B cell (primary cell): ENCODE results near the gene ZRANB3. TPM values are rescaled to one million over a fixed set of nuclear protein-coding genes. Genes with fewer than 3 reads are reported as not detected.

Experiments used
- ATAC-seq: fragments of 200-7000 bp; cut with Tn5 transposase; one replicate; pipeline ENCODE4 v1.10.0; 2021; ENCODE audit warnings: low read depth, mild to moderate bottlenecking, moderate number of reproducible peaks, moderate library complexity
- CTCF ChIA-PET: fragments of 350-600 bp; sonication (Branson Sonifier 250); formaldehyde crosslinking; loops from one replicate; lab custom pipeline; 2021; ENCODE audit warnings: antibody characterized with exemption, inconsistent platforms; lab: Charles Lee
- POLR2A ChIA-PET: fragments of 350-600 bp; sonication (Branson Sonifier 250); formaldehyde crosslinking; loops from one replicate; lab custom pipeline; 2021; ENCODE audit warnings: antibody characterized with exemption; lab: Charles Lee
- DNase-seq: peaks from one replicate; pipeline ENCODE4 v3.0.0; 2013
- H2AFZ ChIP-seq: 2 replicates; pipeline ENCODE4 v1.6.1; 2012; ENCODE audit warnings: mild to moderate bottlenecking, low read depth, low read length; ENCODE audit not compliant: insufficient read depth, poor library complexity, severe bottlenecking
- H3K27ac ChIP-seq, 2 donors: 1 replicate in 1 of 2; 2 replicates in 1 of 2; pipeline ENCODE4 v1.5.1; 2012 to 2013; ENCODE audit warnings: low read length in 2 of 2, mild to moderate bottlenecking in 2 of 2, moderate library complexity in 1 of 2
- H3K27me3 ChIP-seq, 4 experiments: fragments of 200-600 bp in 1 of 4; sonication (generic) in 1 of 4; replicated peaks in 1 of 4; 1 replicate in 2 of 4; 2 replicates in 2 of 4; pipeline versions ENCODE4 v1.6.1 to v1.7.0; 2013 to 2016; ENCODE audit warnings: low read length in 3 of 4, mild to moderate bottlenecking in 2 of 4, mixed read lengths in 1 of 4, moderate library complexity in 1 of 4; ENCODE audit not compliant: insufficient read depth in 4 of 4, control insufficient read depth in 3 of 4; ENCODE audit errors: control extremely low read depth in 1 of 4
- H3K36me3 ChIP-seq, 2 experiments: replicated peaks in 1 of 2; 1 replicate in 1 of 2; 2 replicates in 1 of 2; pipeline versions ENCODE4 v1.6.1 to v1.7.1; 2013; ENCODE audit warnings: low read length in 1 of 2; ENCODE audit not compliant: insufficient read depth in 2 of 2, control insufficient read depth in 1 of 2; ENCODE audit errors: control extremely low read depth in 1 of 2, extremely low read depth in 1 of 2
- H3K4me1 ChIP-seq, 2 donors: fragments of 200-600 bp in 1 of 2; sonication (generic) in 1 of 2; 1 replicate in 1 of 2; 2 replicates in 1 of 2; pipeline versions ENCODE4 v1.5.1 to v1.6.1; 2013 to 2017; ENCODE audit warnings: low read length in 2 of 2; ENCODE audit not compliant: control insufficient read depth in 2 of 2, insufficient read depth in 2 of 2
- H3K4me2 ChIP-seq: replicated peaks from 2 replicates; pipeline ENCODE3; 2012; ENCODE audit warnings: mild to moderate bottlenecking, low read depth, low read length; ENCODE audit not compliant: poor library complexity, severe bottlenecking
- H3K4me3 ChIP-seq, 5 experiments: fragments of 200-600 bp in 1 of 5; sonication (generic) in 1 of 5; 1 replicate in 3 of 5; 2 replicates in 2 of 5; pipeline versions ENCODE4 v1.5.1 to v1.7.0; 2011 to 2016; ENCODE audit warnings: low read length in 4 of 5, mild to moderate bottlenecking in 4 of 5, low read depth in 2 of 5, control low read depth in 1 of 5, moderate library complexity in 1 of 5; ENCODE audit not compliant: insufficient read depth in 1 of 5; ENCODE audit errors: control extremely low read depth in 1 of 5, extremely low read depth in 1 of 5
- H3K79me2 ChIP-seq: fragments of 200-600 bp; sonication (generic); one replicate; pipeline ENCODE4 v1.6.0; 2016; ENCODE audit warnings: low read length; ENCODE audit not compliant: control insufficient read depth, insufficient read depth
- H3K9ac ChIP-seq: fragments of 200-600 bp; sonication (generic); 2 replicates; pipeline ENCODE4 v1.6.1; 2017; ENCODE audit warnings: mild to moderate bottlenecking, low read length, moderate library complexity
- H3K9me3 ChIP-seq, 3 donors: one replicate each; pipeline versions ENCODE4 v1.6.1 to v1.7.1; 2013; ENCODE audit warnings: low read length in 2 of 3; ENCODE audit not compliant: control insufficient read depth in 2 of 3, insufficient read depth in 1 of 3; ENCODE audit errors: control extremely low read depth in 1 of 3
- H4K20me1 ChIP-seq: 2 replicates; pipeline ENCODE4 v1.6.0; 2012; ENCODE audit warnings: mild to moderate bottlenecking, low read length; ENCODE audit not compliant: insufficient read depth, control insufficient read depth, poor library complexity, severe bottlenecking
- H3K27ac Mint-ChIP-seq: one replicate; pipeline ENCODE4 v1.8.0; 2021; ENCODE audit warnings: mixed read lengths
- H3K27me3 Mint-ChIP-seq: one replicate; pipeline ENCODE4 v1.8.0; 2021; ENCODE audit warnings: mixed read lengths
- H3K4me1 Mint-ChIP-seq: one replicate; pipeline ENCODE4 v1.8.0; 2021; ENCODE audit warnings: mixed read lengths
- H3K4me3 Mint-ChIP-seq: one replicate; pipeline ENCODE4 v1.8.0; 2021; ENCODE audit warnings: mixed read lengths
- H3K9me3 Mint-ChIP-seq: one replicate; pipeline ENCODE4 v1.8.0; 2022; ENCODE audit warnings: mixed read lengths; ENCODE audit not compliant: insufficient read depth
- CTCF ChIP-seq: fragments of 200-600 bp; IDR thresholded peaks from one replicate; pipeline ENCODE4 v1.8.0; 2022; ENCODE audit warnings: antibody characterized with exemption, mild to moderate bottlenecking
- EZH2 ChIP-seq: IDR thresholded peaks from 2 replicates; pipeline ENCODE4 v1.6.1; 2012; ENCODE audit warnings: borderline replicate concordance, low read depth, mild to moderate bottlenecking, moderate library complexity, low read length; ENCODE audit not compliant: insufficient read depth, poor library complexity, severe bottlenecking
- WGBS: methylation state at CpG from one replicate; pipeline ENCODE4 v1.1.5; 2013; ENCODE audit warnings: missing lambda C conversion rate; ENCODE audit not compliant: insufficient coverage; 5-methylcytosine and 5-hydroxymethylcytosine counted together
- intact Hi-C: fragments of 100-400 bp; cut with micrococcal nuclease; formaldehyde crosslinking; loops from one replicate; pipeline ENCODE4 v1.10.0; 2022
- polyA plus RNA-seq: library from polyadenylated mRNA; depleted of rRNA; stranded (reverse); fragments of >200 nt; gene quantifications from 2 replicates; pipeline ENCODE4 v1.2.3, GENCODE V29; 2012
- total RNA-seq, 2 donors: library from RNA; stranded (reverse); fragments of 120-200 nt in 1 of 2; gene quantifications; 1 replicate in 1 of 2; 2 replicates in 1 of 2; pipeline versions ENCODE4 v1.2.3 to v1.2.4, GENCODE V29; 2013 to 2022

The ZRANB3 gene
- total and polyA plus RNA-seq, 2 donors (not counting 1 experiment from before 2014, with no cell fraction given), result 2.4 to 9.8 TPM

- CTCF ChIA-PET, result no interaction called here
- Histone ChIP-seq H3K9ac (no peak overlapping the region), H2AFZ (no peak overlapping the region), H3K4me3 (no peak overlapping the region), H3K36me3 (no peaks in the 10 kb centered on the region), H3K9me3 (peaks cover 0 to 3% (median 0%) of the 10 kb centered on the region in 3 donors), H4K20me1 (no peaks in the 10 kb centered on the region), H3K27me3 (no peaks in the 10 kb centered on the region), H3K4me1 (no peaks in the 10 kb centered on the region), H3K27ac (no peak overlapping the region), H3K79me2 (no peaks in the 10 kb centered on the region), H3K4me2 (no peak overlapping the region)
- no peak for DNase-seq
- no peak for ATAC-seq
- Mint-ChIP-seq H3K27me3 (no peaks in the 10 kb centered on the region), H3K27ac (no peak overlapping the region), H3K9me3 (peaks cover 5% of the 10 kb centered on the region), H3K4me1 (no peaks in the 10 kb centered on the region), H3K4me3 (no peak overlapping the region)
- POLR2A ChIA-PET, result no interaction called here
- intact Hi-C loops, result no loop called here
- TF ChIP-seq EZH2 (no peak), CTCF (no peak)
- WGBS, result no CpG with 5 or more reads among the region's 2 CpGs
These were observed 18.9 kb downstream of the ZRANB3 start for GRCh38 chr2:135512099-135512498.

DNA sequence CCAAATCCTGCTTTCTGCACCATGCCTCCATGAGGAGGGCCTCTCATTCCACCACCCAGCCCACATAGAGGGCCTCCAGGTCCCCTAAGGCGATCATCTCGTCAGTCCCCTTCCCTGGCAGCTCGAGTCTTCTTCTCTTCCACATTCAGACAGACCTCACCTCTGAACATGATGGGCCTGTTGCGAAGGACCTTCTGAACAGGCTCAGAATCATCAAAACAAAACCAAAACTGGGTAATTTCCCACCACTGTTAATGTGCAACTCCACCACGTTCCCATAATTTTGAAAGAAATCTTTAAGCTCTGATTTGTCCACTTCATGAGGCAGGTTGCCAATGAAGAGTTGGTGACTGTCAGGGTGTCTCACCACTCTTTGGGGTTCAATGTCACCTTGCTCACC lies 20.4 kb downstream of the ZRANB3 start:
- no peak overlapping the region for H3K9ac ChIP-seq
- POLR2A ChIA-PET, result no interaction called here
- peaks cover 0 to 3% (median 0%) of the 10 kb centered on the region in 3 donors for H3K9me3 ChIP-seq
- no peak overlapping the region for H3K27ac Mint-ChIP-seq
- no peak overlapping the region for H3K4me2 ChIP-seq
- no peaks in the 10 kb centered on the region for H3K4me1 ChIP-seq
- CTCF ChIA-PET, result no interaction called here
- H3K27ac ChIP-seq, result no peak overlapping the region
- ATAC-seq (no peak), DNase-seq (no peak)
- no peaks in the 10 kb centered on the region for H3K27me3 ChIP-seq
- H3K79me2 ChIP-seq, result no peaks in the 10 kb centered on the region
- no peak overlapping the region for H3K4me3 Mint-ChIP-seq
- peaks cover 5% of the 10 kb centered on the region for H3K9me3 Mint-ChIP-seq
- H2AFZ ChIP-seq, result no peak overlapping the region
- 96% methylated on average over 3 of the region's 5 CpGs for WGBS
- no peaks in the 10 kb centered on the region for H4K20me1 ChIP-seq
- no peaks in the 10 kb centered on the region for H3K36me3 ChIP-seq
- intact Hi-C loops, result no loop called here
- TF ChIP-seq EZH2, result no peak
- H3K4me1 Mint-ChIP-seq, result no peaks in the 10 kb centered on the region
- H3K4me3 ChIP-seq, result no peak overlapping the region
- no peaks in the 10 kb centered on the region for H3K27me3 Mint-ChIP-seq
